Breast epithelium (tissue), 3 donors: Measurements from ENCODE around the gene PXYLP1.

ENCODE experiments used
- POLR2A ChIP-seq: fragments of 450-650 bp; IDR thresholded peaks from one replicate; pipeline ENCODE4 v1.6.1; 2016; ENCODE audit warnings: antibody characterized with exemption, mild to moderate bottlenecking, moderate library complexity
- POLR2AphosphoS5 ChIP-seq, 3 donors: sonication (generic); formaldehyde crosslinking; IDR thresholded peaks; one replicate each; pipeline ENCODE4 v1.6.1; 2017; ENCODE audit warnings: antibody characterized with exemption in 3 of 3
- TF ChIP-seq, protein P1 (sequence below), 3 donors: fragments of 450-650 bp; IDR thresholded peaks; one replicate each; pipeline ENCODE4 v1.5.1; 2016 to 2017; ENCODE audit warnings: antibody characterized with exemption in 3 of 3, mild to moderate bottlenecking in 3 of 3, moderate library complexity in 3 of 3

DNA sequence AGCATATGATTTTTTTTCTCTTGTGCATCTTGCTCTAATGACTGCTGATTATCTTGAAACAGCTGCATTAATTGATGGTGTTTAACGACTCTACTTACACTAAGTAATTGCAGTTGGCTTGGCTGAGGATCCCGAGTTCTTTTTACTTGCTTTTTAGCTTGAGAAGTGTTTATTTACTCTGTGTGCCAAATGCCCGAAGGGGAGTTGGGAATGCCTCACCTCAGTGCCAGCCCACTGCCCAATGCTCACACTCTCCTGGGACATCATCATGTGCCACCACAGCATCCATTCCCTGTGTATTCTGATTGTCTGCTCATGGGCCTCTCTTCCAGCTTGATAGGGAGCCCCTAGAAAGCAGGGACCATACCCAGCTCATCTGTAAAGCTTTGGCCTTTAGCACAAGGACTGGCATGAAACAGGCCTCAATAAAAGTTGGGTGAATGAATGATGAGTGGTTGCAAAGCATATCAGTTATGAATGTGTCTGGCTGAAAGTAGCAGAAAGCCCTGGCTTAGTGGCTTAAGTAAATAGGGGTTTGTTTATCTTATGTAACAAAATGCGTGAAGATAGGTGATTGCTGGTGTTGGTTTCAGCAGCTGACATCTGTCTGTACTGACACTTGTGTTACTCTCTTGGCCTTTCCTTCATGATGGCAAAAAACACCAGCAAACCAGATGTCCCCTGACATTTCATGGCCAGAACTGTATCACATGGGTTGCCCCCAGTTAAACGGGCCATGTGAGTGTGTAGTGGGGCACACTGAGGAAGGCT, 8.1 kb downstream of the PXYLP1 start:
- TF ChIP-seq, protein P1, sequence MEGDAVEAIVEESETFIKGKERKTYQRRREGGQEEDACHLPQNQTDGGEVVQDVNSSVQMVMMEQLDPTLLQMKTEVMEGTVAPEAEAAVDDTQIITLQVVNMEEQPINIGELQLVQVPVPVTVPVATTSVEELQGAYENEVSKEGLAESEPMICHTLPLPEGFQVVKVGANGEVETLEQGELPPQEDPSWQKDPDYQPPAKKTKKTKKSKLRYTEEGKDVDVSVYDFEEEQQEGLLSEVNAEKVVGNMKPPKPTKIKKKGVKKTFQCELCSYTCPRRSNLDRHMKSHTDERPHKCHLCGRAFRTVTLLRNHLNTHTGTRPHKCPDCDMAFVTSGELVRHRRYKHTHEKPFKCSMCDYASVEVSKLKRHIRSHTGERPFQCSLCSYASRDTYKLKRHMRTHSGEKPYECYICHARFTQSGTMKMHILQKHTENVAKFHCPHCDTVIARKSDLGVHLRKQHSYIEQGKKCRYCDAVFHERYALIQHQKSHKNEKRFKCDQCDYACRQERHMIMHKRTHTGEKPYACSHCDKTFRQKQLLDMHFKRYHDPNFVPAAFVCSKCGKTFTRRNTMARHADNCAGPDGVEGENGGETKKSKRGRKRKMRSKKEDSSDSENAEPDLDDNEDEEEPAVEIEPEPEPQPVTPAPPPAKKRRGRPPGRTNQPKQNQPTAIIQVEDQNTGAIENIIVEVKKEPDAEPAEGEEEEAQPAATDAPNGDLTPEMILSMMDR (IDR thresholded peaks at IDR 0.05), result no peak
- TF ChIP-seq POLR2A (no peak), POLR2AphosphoS5 (IDR thresholded peaks at IDR 0.05) (no peak)
